Tibial nerve (tissue), 3 donors: Measurements from ENCODE around the gene HOMER3.

Experiments used
- CTCF ChIP-seq, 5 experiments: fragments of 200-600 bp in 3 of 5; fragments of 450-650 bp in 2 of 5; sonication (generic) in 3 of 5; IDR thresholded peaks; one replicate each; pipeline ENCODE4 v1.5.1; 2016 to 2019; ENCODE audit warnings: antibody characterized with exemption in 5 of 5, mild to moderate bottlenecking in 3 of 5, moderate library complexity in 2 of 5
- POLR2A ChIP-seq, 2 donors: fragments of 450-650 bp; IDR thresholded peaks; one replicate each; pipeline ENCODE4 v1.6.1; 2017; ENCODE audit warnings: antibody characterized with exemption in 2 of 2, mild to moderate bottlenecking in 2 of 2, moderate library complexity in 2 of 2

DNA sequence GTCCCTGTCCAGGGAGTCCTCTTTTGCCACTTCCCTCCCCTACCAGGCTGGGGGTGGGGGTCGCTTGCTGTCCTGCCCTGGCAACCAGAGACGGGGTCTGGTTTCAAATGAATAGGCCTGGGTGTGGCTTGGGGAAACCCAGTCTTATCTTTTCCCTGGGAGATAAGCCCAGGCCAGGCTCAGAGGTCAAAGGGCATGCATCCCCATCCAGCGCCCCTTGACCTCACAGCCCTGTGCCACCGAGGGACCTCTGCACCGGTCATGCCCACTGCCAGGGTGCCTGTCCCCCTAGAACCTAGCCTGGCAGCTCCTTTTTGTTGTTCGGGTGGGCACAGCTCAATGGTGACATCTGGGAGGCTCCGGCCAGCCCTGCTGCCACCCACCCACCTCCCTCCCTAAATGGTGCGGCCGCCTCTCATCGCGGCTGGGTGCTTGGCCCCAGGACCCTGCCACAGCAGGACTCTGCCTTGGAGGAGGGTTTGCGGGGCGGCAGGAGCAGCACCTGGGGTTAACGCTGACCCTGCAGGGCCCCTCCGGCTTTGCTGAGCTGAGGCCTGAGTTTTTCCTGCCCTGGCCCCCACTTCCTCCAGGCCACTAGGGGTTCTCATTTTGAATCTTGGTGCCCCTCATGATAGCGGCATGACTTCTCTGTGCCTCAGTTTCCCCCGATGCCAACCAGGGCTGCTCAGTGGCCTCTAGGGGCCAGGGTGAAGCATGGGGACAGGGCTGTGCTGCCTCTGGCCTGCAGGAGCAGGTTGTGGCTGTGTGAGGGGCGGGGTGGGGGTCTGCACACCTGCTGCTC lies 42.2 kb downstream of the HOMER3 start:
- TF ChIP-seq CTCF (IDR thresholded peaks at IDR 0.05) = no peak
- TF ChIP-seq POLR2A (IDR thresholded peaks at IDR 0.05) = no peak
